PC-3 (cell line): ENCODE measurements around the gene ZFPM1. TPM values are rescaled to one million over a fixed set of nuclear protein-coding genes. Genes with fewer than 3 reads are reported as not detected.

Experiments used
- ATAC-seq: fragments of 200-7000 bp; cut with Tn5 transposase; 2 replicates; pipeline ENCODE4 v1.9.1; 2020; ENCODE audit warnings: mild to moderate bottlenecking, moderate library complexity
- BruUV-seq: library from RNA; stranded (reverse); fragments of 400-500 nt; replicated peaks from 2 replicates; lab custom pipeline; 2021; lab: Mats Ljungman, UMichigan
- CTCF ChIA-PET: fragments of 300-600 bp; sonication (Branson Sonifier 250); formaldehyde crosslinking; loops from one replicate; lab custom pipeline; 2022; ENCODE audit warnings: antibody characterized with exemption; lab: Charles Lee
- POLR2A ChIA-PET: fragments of 300-600 bp; sonication (Branson Sonifier 250); formaldehyde crosslinking; loops from one replicate; lab custom pipeline; 2022; ENCODE audit warnings: antibody characterized with exemption; ENCODE audit not compliant: unreplicated experiment; lab: Charles Lee
- DNase-seq: peaks from one replicate; pipeline ENCODE4 v3.0.0-alpha.2; 2015
- H2AFZ ChIP-seq: fragments of 300-600 bp; sonication (generic); 2 replicates; pipeline ENCODE4 v1.6.0; 2016; ENCODE audit warnings: antibody characterized with exemption, low read length
- H3F3A ChIP-seq: fragments of 300-600 bp; sonication (generic); one replicate; pipeline ENCODE4 v1.6.0; 2017; ENCODE audit warnings: antibody characterized with exemption, low read length, control low read depth, mild to moderate bottlenecking; ENCODE audit not compliant: unreplicated experiment
- H3K27ac ChIP-seq: fragments of 300-600 bp; sonication (generic); 2 replicates; pipeline ENCODE4 v1.5.1; 2016; ENCODE audit warnings: mild to moderate bottlenecking, low read length
- H3K27me3 ChIP-seq: fragments of 300-600 bp; sonication (generic); 2 replicates; pipeline ENCODE4 v1.6.1; 2016; ENCODE audit warnings: low read length, mixed read lengths
- H3K36me3 ChIP-seq: fragments of 300-600 bp; sonication (generic); 2 replicates; pipeline ENCODE4 v1.6.1; 2016; ENCODE audit warnings: low read depth, mixed run types, low read length, mixed read lengths
- H3K4me1 ChIP-seq: fragments of 300-600 bp; sonication (generic); 2 replicates; pipeline ENCODE4 v1.5.1; 2016; ENCODE audit warnings: low read length; ENCODE audit not compliant: insufficient read depth
- H3K4me2 ChIP-seq: fragments of 300-600 bp; sonication (generic); 2 replicates; pipeline ENCODE4 v1.6.0; 2016; ENCODE audit warnings: low read length
- H3K4me3 ChIP-seq: fragments of 300-600 bp; sonication (generic); 2 replicates; pipeline ENCODE4 v1.5.1; 2016; ENCODE audit warnings: mild to moderate bottlenecking, low read length, mixed read lengths
- H3K79me2 ChIP-seq: fragments of 300-600 bp; sonication (generic); 2 replicates; pipeline ENCODE4 v1.6.1; 2017; ENCODE audit warnings: low read length, mixed read lengths
- H3K9ac ChIP-seq: fragments of 300-600 bp; sonication (generic); 2 replicates; pipeline ENCODE4 v1.6.0; 2016; ENCODE audit warnings: mild to moderate bottlenecking, low read length
- H3K9me2 ChIP-seq: fragments of 300-600 bp; sonication (generic); replicated peaks from 2 replicates; pipeline ENCODE4 v1.6.1; 2016; ENCODE audit warnings: mixed run types, low read length, mixed read lengths
- H3K9me3 ChIP-seq: fragments of 300-600 bp; sonication (generic); 2 replicates; pipeline ENCODE4 v1.6.1; 2016; ENCODE audit warnings: low read length, mixed read lengths
- H4K20me1 ChIP-seq: fragments of 300-600 bp; sonication (generic); 2 replicates; pipeline ENCODE4 v1.6.1; 2016; ENCODE audit warnings: low read length, mixed read lengths
- EZH2 ChIP-seq: fragments of 300-600 bp; sonication (generic); IDR thresholded peaks from one replicate; pipeline ENCODE4 v1.6.1; 2017; ENCODE audit warnings: antibody characterized with exemption, mild to moderate bottlenecking, low read length; ENCODE audit not compliant: unreplicated experiment
- EZH2phosphoT487 ChIP-seq: fragments of 300-600 bp; sonication (generic); IDR thresholded peaks from 2 replicates; pipeline ENCODE4 v1.6.1; 2018; ENCODE audit warnings: mild to moderate bottlenecking, antibody characterized with exemption, low read length, borderline replicate concordance
- intact Hi-C: fragments of 100-400 bp; cut with micrococcal nuclease; formaldehyde crosslinking; loops from 2 replicates; pipeline ENCODE4 v1.9.0; 2023
- total RNA-seq: library from RNA; depleted of rRNA; stranded (reverse); fragments of >200 nt; gene quantifications from 2 replicates; pipeline ENCODE4 v1.2.3, GENCODE V29; 2014
- TF ChIP-seq, protein P1 (sequence below): fragments of 300-600 bp; sonication (generic); conservative IDR thresholded peaks from 2 replicates; pipeline ENCODE4 v1.5.1; 2017; ENCODE audit warnings: antibody characterized with exemption, low read depth, mild to moderate bottlenecking, low read length

ZFPM1 gene
- total RNA-seq, 1 experiment from 2014 or later: 4.6 TPM

- Histone ChIP-seq H3K79me2 (no peaks in the 10 kb centered on the region), H4K20me1 (no peaks in the 10 kb centered on the region), H3K27me3 (no peaks in the 10 kb centered on the region), H3K9me3 (no peaks in the 10 kb centered on the region), H3K27ac (no peak overlapping the region), H3K9ac (no peak overlapping the region), H3K4me3 (no peak overlapping the region), H3F3A (no peaks in the 10 kb centered on the region), H3K4me2 (no peak overlapping the region), H2AFZ (no peak overlapping the region), H3K9me2 (no peaks in the 10 kb centered on the region), H3K36me3 (no peaks in the 10 kb centered on the region), H3K4me1 (no peaks in the 10 kb centered on the region)
- ChIA-PET POLR2A (no interaction called here), CTCF (no interaction called here)
- intact Hi-C loops: no loop called here
- DNase-seq: no peak
- no peak for ATAC-seq
- no TSS peak for BruUV-seq
- TF ChIP-seq, protein P1, sequence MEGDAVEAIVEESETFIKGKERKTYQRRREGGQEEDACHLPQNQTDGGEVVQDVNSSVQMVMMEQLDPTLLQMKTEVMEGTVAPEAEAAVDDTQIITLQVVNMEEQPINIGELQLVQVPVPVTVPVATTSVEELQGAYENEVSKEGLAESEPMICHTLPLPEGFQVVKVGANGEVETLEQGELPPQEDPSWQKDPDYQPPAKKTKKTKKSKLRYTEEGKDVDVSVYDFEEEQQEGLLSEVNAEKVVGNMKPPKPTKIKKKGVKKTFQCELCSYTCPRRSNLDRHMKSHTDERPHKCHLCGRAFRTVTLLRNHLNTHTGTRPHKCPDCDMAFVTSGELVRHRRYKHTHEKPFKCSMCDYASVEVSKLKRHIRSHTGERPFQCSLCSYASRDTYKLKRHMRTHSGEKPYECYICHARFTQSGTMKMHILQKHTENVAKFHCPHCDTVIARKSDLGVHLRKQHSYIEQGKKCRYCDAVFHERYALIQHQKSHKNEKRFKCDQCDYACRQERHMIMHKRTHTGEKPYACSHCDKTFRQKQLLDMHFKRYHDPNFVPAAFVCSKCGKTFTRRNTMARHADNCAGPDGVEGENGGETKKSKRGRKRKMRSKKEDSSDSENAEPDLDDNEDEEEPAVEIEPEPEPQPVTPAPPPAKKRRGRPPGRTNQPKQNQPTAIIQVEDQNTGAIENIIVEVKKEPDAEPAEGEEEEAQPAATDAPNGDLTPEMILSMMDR: no peak
- no peak for TF ChIP-seq EZH2
- TF ChIP-seq EZH2phosphoT487: no peak
Observed at GRCh38 chr16:88497561-88498462, 44.7 kb downstream of the ZFPM1 start.

DNA sequence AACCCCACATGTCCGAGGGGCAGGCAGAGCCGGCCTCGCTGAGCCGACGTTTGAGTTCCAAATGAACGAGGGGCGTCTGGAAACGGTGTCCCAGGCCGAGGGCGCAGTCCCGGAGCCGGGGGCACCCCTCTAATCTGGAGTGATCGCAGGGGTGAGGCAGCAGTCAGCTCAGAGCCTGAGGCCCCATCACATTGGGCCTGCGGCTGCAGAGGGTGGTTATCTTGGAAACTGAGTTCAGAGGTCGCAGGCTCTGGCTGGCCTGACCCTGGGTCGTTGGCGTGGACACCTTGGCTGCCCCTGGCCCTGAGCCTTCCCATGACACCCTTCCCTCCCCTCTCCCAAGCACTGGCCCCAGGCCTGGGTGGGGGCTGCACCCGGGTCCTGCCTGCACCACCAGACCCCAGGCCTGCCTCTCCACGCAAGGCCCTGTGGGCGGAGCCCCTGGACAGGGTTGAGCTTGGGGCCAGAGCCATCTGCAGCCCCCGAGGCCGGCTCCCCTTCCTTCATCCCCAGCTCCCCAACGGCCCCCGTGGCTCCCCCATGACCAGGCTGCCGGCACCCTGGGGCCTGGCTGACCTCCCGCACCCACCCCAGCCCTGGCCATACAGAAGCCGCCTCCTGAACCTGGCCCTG is 45.6 kb downstream of the ZFPM1 start:
- Histone ChIP-seq H3K79me2 (no peaks in the 10 kb centered on the region), H4K20me1 (no peaks in the 10 kb centered on the region), H2AFZ (no peak overlapping the region), H3K27me3 (no peaks in the 10 kb centered on the region), H3K36me3 (no peaks in the 10 kb centered on the region), H3K4me3 (no peak overlapping the region), H3K9me3 (no peaks in the 10 kb centered on the region), H3F3A (no peaks in the 10 kb centered on the region), H3K27ac (no peak overlapping the region), H3K4me1 (no peaks in the 10 kb centered on the region), H3K9me2 (no peaks in the 10 kb centered on the region), H3K9ac (no peak overlapping the region), H3K4me2 (no peak overlapping the region)
- TF ChIP-seq EZH2phosphoT487 (no peak), EZH2 (no peak)
- TF ChIP-seq, protein P1: no peak
- DNase-seq: no peak
- POLR2A ChIA-PET: no interaction called here
- intact Hi-C loops: no loop called here
- BruUV-seq: no TSS peak
- no peak for ATAC-seq
- CTCF ChIA-PET: no interaction called here

- Histone ChIP-seq H3K4me2 (no peak overlapping the region), H3K36me3 (no peaks in the 10 kb centered on the region), H3K79me2 (no peaks in the 10 kb centered on the region), H3K27ac (no peak overlapping the region), H3K9ac (no peak overlapping the region), H2AFZ (no peak overlapping the region), H3K4me3 (no peak overlapping the region), H3K9me2 (no peaks in the 10 kb centered on the region), H3K4me1 (no peaks in the 10 kb centered on the region), H3F3A (no peaks in the 10 kb centered on the region), H3K27me3 (no peaks in the 10 kb centered on the region), H3K9me3 (no peaks in the 10 kb centered on the region), H4K20me1 (no peaks in the 10 kb centered on the region)
- no peak for ATAC-seq
- intact Hi-C loops: no loop called here
- ChIA-PET POLR2A (no interaction called here), CTCF (no interaction called here)
- no peak for TF ChIP-seq EZH2phosphoT487
- TF ChIP-seq EZH2: no peak
- TF ChIP-seq, protein P1: no peak
- no peak for DNase-seq
- BruUV-seq: no TSS peak
Observed at GRCh38 chr16:88499292-88499691, 46.2 kb downstream of the ZFPM1 start.
